Measurements from ENCODE around the gene ALAS2. TPM values are rescaled to one million over a fixed set of nuclear protein-coding genes. Genes with fewer than 3 reads are reported as not detected.
A peak's percentile ranks its signal among the peaks of the same experiment; 100 is the strongest.
"Not testable (repeated sequence)": the region's sequence is repeated elsewhere in the genome, so short reads cannot be mapped to it uniquely, and the experiment has no call there.

The ALAS2 gene
- total RNA-seq, 1 donor from 2014 or later = not detected

DNA sequence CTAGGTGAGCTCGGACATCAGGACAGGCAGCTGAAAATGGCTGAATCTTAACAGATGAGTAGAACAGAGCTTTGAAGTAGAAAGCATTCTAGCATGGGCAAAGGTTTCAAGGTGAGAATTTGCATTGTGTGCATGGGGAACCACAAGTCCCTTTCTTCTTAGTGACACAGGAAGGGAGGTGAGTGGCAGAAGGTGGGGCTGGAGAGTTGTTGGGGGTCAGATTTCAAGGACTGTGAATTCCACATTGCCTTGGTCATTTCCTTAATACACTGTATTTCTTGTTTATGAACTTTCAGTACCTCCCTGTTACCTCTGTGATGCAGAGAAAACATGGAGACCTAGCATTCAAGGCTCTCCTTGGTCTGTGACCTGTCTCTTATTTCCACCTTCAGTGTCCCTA lies 26.5 kb downstream of the ALAS2 start:
- no peak for ATAC-seq

- peak; percentile 93 for ATAC-seq
Observed at GRCh38 chrX:54999717-55000598, 30.8 kb downstream of the ALAS2 start, which contains the start of gene APEX2. Gene APEX2, plus strand, starts transcription at chrX:55000363. Its CDS starts 60 bp downstream, at chrX:55000423.

DNA sequence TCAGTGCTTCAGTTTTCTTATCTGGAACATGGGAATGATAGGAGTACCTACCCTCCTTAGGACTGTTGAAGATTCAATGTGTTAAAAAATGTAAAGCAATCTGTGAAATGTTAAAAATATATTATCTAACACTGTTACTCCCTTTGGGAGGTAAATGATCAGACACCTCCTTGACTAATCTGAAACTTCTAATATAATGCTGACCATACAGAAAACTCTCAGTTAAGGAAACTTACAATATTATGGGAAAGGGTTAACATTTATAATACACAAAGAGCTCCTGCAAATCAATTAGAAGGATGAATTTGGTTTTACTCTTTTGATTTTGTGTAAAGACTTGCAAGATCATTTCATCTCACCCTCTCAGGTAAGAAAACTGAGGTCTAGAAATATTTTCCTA lies 35.2 kb downstream of the ALAS2 start:
- ATAC-seq = no peak

DNA sequence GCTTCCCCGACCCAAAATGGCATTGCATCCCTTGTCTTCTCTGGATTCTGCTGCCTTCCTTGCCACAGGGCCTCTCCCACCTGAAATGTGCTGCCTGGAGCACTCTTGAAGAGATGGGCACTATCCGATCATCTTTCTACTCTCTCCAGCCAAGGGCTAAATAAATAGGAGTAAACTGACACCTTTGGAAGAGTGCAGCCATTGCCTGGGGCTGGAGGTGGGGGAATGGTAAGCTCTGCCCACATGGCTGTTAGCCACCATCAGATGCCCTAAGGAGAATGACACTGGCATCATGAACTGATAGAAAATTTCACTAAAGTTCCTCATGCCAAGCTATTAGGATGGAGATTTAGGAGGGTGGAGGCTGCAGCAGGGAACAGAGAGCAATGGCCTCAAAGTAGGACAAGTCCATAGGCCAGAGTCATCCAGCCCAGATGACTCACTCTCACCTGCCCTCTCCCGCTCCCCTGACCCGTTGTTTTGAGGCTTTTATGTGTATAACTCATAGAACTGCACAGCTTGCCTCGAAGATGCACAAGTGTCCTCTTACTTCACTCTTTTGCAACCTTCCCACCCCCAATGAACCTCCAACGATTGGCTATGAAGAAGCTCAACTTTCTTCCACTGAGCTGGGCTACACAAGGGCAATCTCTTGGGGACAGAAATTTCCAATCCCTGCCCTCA lies 36.0 kb downstream of the ALAS2 start:
- no peak for ATAC-seq

GRCh38 chrX:54994099-54994498 lies 36.7 kb downstream of the ALAS2 start, which contains the start of gene PFKFB1:
Gene PFKFB1, minus strand, starts transcription at chrX:54994188. Its CDS starts 181 bp downstream, at chrX:54994007.
- no peak for ATAC-seq

DNA sequence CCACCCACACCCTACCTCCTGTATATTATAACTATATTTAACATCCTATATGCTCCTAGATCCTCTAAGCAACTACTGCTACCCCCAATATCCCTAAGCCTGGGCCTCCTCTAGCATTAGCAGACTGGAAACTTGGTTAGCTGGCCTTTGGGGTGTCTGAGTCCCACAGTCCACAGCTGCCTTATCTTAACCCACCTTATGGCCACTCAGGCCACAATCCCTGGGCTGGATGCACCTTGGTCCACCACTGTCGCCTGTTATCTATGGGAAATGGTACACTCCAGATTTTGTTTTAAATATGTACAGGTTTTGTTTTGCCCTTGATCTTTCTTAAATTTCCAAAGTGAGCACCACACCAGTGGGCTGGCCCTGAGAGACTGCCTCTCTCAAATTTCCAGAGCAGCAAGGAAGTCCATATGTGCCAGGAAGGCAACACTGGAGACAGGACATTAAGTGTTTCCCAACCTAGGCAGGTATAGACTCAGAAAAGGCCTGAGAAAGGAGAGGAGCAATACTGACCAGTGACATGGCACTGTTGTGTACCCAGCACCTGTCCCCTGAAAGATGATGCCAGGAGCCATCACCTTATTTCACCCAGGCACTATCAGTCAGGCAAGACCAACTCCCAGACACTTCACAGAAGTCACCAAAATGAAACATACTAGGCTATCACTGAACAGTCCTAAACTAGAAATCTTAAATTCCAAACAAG lies 37.7 kb downstream of the ALAS2 start:
- ATAC-seq = no peak

DNA sequence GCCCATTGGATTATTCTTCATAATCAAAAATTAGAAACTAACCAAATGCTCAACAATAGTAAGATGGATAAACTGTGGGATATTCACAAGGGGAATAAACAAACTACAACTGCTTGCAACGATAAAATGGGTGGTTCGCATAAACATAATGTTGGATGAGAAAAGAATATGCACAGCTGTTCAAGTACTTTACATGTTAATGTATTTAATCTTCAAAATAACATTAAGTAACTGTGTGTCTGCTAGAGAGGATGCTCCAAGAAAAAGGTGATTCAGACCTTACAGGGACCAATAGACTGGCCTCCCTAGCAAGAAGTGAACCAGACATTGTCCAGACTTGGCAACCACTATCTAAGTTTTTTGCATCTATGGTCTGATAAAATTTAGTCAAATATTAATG lies 39.1 kb downstream of the ALAS2 start:
- ATAC-seq = no peak

DNA sequence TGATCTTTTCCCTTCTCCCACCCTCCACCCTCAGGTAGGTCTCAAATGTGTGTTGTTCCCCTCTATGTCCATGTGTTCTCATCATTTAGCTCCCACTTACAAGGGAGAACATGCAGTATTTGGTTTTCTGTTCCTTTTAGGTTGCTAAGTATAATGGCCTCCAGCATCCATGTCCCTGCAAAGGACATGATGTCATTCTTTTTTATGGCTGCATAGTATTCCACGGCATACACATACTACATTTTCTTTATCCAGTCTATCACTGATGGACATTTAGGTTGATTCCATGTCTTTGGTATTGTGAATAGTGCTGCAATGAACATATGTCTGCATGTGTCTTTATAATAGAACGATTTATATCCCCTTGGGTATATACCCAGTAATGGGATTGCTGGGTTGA lies 47.5 kb downstream of the ALAS2 start:
- not testable (repeated sequence) for ATAC-seq

- ATAC-seq = no peak
Observed at GRCh38 chrX:54980334-54980733, 50.4 kb downstream of the ALAS2 start.

DNA sequence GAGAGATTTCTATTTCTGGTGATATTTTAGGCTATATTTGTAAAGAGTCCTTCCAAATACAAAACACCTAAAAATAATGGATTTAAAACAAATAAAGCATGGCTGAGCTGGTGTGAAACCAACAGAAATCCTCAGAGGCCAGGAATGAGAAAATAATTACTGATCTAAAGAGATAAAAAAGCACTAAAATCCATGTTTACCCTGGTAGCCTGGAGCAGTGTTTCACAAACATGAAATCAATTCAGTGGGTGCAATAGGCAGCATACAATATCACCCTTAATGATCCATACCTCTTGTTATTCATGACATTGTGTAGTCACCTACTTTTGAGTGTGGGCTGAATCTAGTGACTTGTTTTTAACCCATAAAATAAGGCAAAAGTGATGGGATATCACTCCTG lies 51.3 kb downstream of the ALAS2 start:
- no peak for ATAC-seq

GRCh38 chrX:54978448-54978847 lies 52.3 kb downstream of the ALAS2 start:
- ATAC-seq = no peak

DNA sequence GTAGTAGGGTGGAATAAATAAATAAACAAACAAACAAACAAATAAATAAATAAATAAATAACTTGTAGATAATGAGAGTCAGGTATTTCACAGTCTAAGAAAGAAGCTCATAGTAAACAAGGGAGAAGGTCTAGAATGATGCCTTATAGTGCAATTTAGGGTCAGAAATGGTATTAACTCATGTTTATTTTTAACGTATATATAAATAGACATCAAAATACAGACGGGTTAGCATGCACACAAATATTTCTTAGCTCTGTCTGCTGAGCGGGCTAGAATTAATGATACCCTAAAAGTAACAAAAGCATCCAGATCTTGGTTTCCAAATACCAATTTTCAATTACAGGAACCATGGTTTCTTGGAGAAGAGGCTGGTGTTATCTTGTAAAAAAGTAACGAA lies 53.4 kb downstream of the ALAS2 start:
- ATAC-seq = no peak

DNA sequence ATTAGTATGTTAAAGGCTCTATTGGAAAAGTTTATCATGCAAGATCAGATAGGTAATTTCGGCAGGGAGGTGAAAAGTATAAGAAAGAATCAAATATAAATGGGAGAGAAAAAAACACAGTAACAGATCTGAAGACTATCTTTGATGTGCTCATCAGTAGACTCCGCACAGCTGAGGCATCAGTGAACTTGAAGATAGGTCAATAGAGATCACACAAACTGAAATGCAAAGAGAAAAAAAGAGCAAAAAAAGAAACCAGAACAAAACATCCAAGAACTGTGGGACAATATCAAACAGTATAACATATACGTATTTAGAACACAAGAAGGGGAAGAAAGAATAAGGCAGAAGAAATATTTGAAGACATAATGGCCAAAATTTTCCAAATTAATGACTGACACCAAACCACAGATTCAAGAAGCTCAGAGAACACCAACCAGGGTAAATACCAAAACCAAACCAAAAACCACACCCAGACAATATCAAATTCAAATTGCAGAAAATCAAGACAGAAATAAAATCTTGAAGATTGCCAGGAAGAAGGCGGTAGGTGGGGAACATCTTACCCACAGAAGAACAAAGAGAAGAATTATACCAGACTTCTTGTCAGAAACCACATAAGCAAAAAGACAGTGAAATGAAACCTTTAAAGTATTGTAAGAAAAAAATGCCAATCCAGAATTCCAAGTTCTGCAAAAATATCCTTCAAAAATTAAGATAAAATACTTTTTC lies 65.8 kb downstream of the ALAS2 start:
- no peak for ATAC-seq

DNA sequence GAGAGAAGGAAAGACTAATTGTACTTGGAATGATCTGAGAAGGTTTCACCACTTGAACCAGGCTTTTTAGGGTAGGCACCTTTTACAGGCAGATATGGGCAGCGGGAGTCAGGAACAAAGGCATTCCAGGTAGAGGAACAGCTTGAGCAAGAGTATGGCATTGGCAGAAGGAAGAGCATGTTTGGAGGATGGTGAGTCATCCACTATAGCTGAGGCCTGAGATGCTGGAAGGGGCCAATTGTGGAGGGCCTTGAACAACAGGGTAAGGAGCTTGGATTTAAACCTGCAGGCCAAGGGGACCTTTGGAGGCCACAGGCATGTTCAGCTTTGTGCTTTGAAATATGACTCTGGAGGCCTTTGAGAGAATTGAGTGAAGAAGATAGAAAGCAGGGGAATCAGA lies 69.0 kb downstream of the ALAS2 start:
- ATAC-seq = no peak

Other genes with a start within 250 kb of the ALAS2 start
- gene ITIH6, start 232.7 kb downstream of the ALAS2 start, total RNA-seq = not detected
- gene MAGED2, start 223.2 kb downstream of the ALAS2 start, total RNA-seq = 52.4 TPM
- 2.7 TPM for gene TRO, start 110.2 kb downstream of the ALAS2 start, total RNA-seq
- gene PFKFB1, start 36.8 kb downstream of the ALAS2 start, total RNA-seq = 0.36 TPM
- 16.3 TPM for gene APEX2, start 30.6 kb downstream of the ALAS2 start, total RNA-seq
- gene PAGE2B, start 44.1 kb upstream of the ALAS2 start, total RNA-seq = not detected
- not detected for gene PAGE2, start 58.0 kb upstream of the ALAS2 start, total RNA-seq
- not detected for gene PAGE5, start 189.4 kb upstream of the ALAS2 start, total RNA-seq
- not detected for gene PAGE3, start 233.9 kb upstream of the ALAS2 start, total RNA-seq

All from esophagus mucosa (tissue), 1 donor.